A549 (cell line): Measurements from ENCODE around the gene MPHOSPH9. TPM values are rescaled to one million over a fixed set of nuclear protein-coding genes. Genes with fewer than 3 reads are reported as not detected.
A peak's percentile ranks its signal among the peaks of the same experiment; 100 is the strongest.

Experiments
- ATAC-seq, 2 experiments: fragments of 200-7000 bp in 1 of 2; fragments of >200 bp in 1 of 2; cut with Nextera tagmentation in 1 of 2; cut with Tn5 transposase in 1 of 2; 3 replicates each; pipeline versions ENCODE4 v1.8.0 to v1.9.1; 2018 to 2020; ENCODE audit warnings: mild to moderate bottlenecking in 1 of 2, moderate library complexity in 1 of 2
- CTCF ChIA-PET: fragments of 300-600 bp; sonication (Branson Sonifier 250); formaldehyde crosslinking; extraction: SDS; loops from one replicate; lab custom pipeline; 2021; ENCODE audit warnings: antibody characterized with exemption, inconsistent platforms; lab: Yijun Ruan, JAX
- POLR2A ChIA-PET: fragments of 350-600 bp; formaldehyde crosslinking; extraction: SDS; loops from one replicate; lab custom pipeline; 2021; ENCODE audit warnings: antibody characterized with exemption, inconsistent platforms; lab: Yijun Ruan, JAX
- DNase-seq, 2 experiments: peaks; one replicate each; pipeline versions ENCODE4 v3.0.0 to v3.0.0-alpha.2; 2011 to 2016; ENCODE audit warnings: low read depth in 1 of 2, low spot score in 1 of 2
- FAIRE-seq: peaks from 2 replicates; lab custom pipeline; 2011; peaks lifted over from hg19 to GRCh38; lab: Jason Lieb, UNC
- H3K27ac ChIP-seq, 2 experiments: fragments of >200 bp; sonication (Bioruptor Twin); formaldehyde crosslinking; 3 replicates each; pipeline ENCODE4 v1.5.1; 2016 to 2017
- H3K4me1 ChIP-seq: fragments of >200 bp; sonication (Bioruptor Twin); formaldehyde crosslinking; 3 replicates; pipeline ENCODE4 v1.6.1; 2016
- H3K4me2 ChIP-seq: fragments of >200 bp; sonication (Bioruptor Twin); formaldehyde crosslinking; 3 replicates; pipeline ENCODE4 v1.6.1; 2016
- H3K4me3 ChIP-seq: fragments of >200 bp; sonication (Bioruptor Twin); formaldehyde crosslinking; 3 replicates; pipeline ENCODE4 v1.5.1; 2016
- H3K9me3 ChIP-seq: fragments of >200 bp; sonication (Bioruptor Twin); formaldehyde crosslinking; 3 replicates; pipeline ENCODE4 v1.6.1; 2016
- BHLHE40 ChIP-seq: IDR thresholded peaks from 2 replicates; pipeline ENCODE4 v1.6.1; 2012; ENCODE audit warnings: low read depth, low read length, inconsistent platforms
- CHD2 ChIP-seq: fragments of 150-350 bp; IDR thresholded peaks from 2 replicates; pipeline ENCODE4 v1.6.1; 2014; ENCODE audit warnings: low read length; ENCODE audit not compliant: partially characterized antibody
- CHD4 ChIP-seq: fragments of 200-600 bp; sonication (generic); IDR thresholded peaks from 2 replicates; pipeline ENCODE4 v1.6.1; 2016; ENCODE audit warnings: antibody characterized with exemption, mild to moderate bottlenecking, borderline replicate concordance
- EHF ChIP-seq: fragments of 250-450 bp; sonication (Bioruptor Pico); IDR thresholded peaks from 2 replicates; pipeline ENCODE4 v1.5.0; 2020; ENCODE audit warnings: mild to moderate bottlenecking
- EHMT2 ChIP-seq: fragments of 200-600 bp; sonication (generic); IDR thresholded peaks from 2 replicates; pipeline ENCODE4 v1.6.1; 2016; ENCODE audit warnings: antibody characterized with exemption, low read depth, mild to moderate bottlenecking, moderate library complexity
- EP300 ChIP-seq, 2 experiments: fragments of >200 bp; sonication (Bioruptor Twin); formaldehyde crosslinking; IDR thresholded peaks; 2 replicates in 1 of 2; 3 replicates in 1 of 2; pipeline ENCODE4 v1.6.1; 2016 to 2017
- FOSL2 ChIP-seq, 2 experiments: fragments of 450-650 bp in 1 of 2; fragments of >200 bp in 1 of 2; sonication (Bioruptor Twin) in 1 of 2; formaldehyde crosslinking; IDR thresholded peaks; 2 replicates each; pipeline versions ENCODE4 v1.5.0 to v1.6.1; 2016 to 2020; ENCODE audit warnings: mild to moderate bottlenecking in 1 of 2, moderate library complexity in 1 of 2
- FOXS1 ChIP-seq: fragments of 250-450 bp; sonication (Bioruptor Pico); IDR thresholded peaks from 2 replicates; pipeline ENCODE4 v1.5.0; 2020; ENCODE audit warnings: mild to moderate bottlenecking, moderate library complexity
- GATA3 ChIP-seq: IDR thresholded peaks from 2 replicates; pipeline ENCODE4 v1.6.1; 2012; ENCODE audit warnings: borderline replicate concordance
- HDAC2 ChIP-seq: fragments of 200-600 bp; sonication (generic); IDR thresholded peaks from 2 replicates; pipeline ENCODE4 v1.6.1; 2016
- JUNB ChIP-seq: fragments of >200 bp; sonication (Bioruptor Twin); formaldehyde crosslinking; IDR thresholded peaks from 2 replicates; pipeline ENCODE4 v1.6.1; 2016
- KDM1A ChIP-seq: fragments of 200-600 bp; sonication (generic); IDR thresholded peaks from 2 replicates; pipeline ENCODE4 v1.6.1; 2016; ENCODE audit warnings: low read depth, mild to moderate bottlenecking
- KDM5A ChIP-seq: fragments of 200-600 bp; sonication (generic); IDR thresholded peaks from 2 replicates; pipeline ENCODE4 v1.6.1; 2016; ENCODE audit warnings: antibody characterized with exemption, mild to moderate bottlenecking
- MAZ ChIP-seq: fragments of 150-350 bp; IDR thresholded peaks from 2 replicates; pipeline ENCODE4 v1.6.1; 2014; ENCODE audit warnings: antibody characterized with exemption, low read depth, low read length, borderline replicate concordance
- NPAS2 ChIP-seq: fragments of 250-450 bp; sonication (Bioruptor Pico); IDR thresholded peaks from 2 replicates; pipeline ENCODE4 v1.8.0; 2022; ENCODE audit warnings: mild to moderate bottlenecking, moderate library complexity, borderline replicate concordance
- POLR2AphosphoS2 ChIP-seq: conservative IDR thresholded peaks from 2 replicates; pipeline ENCODE4 v1.6.1; 2012; ENCODE audit warnings: low read length, improper control_type of control experiment, inconsistent platforms
- SMC3 ChIP-seq: fragments of >200 bp; sonication (Bioruptor Twin); formaldehyde crosslinking; IDR thresholded peaks from 3 replicates; pipeline ENCODE4 v1.6.1; 2018; ENCODE audit warnings: inconsistent platforms
- TFCP2L1 ChIP-seq: fragments of 250-450 bp; sonication (Bioruptor Pico); IDR thresholded peaks from 2 replicates; pipeline ENCODE4 v1.5.0; 2021; ENCODE audit warnings: mild to moderate bottlenecking
- ZFP36 ChIP-seq: fragments of 450-650 bp; IDR thresholded peaks from 2 replicates; pipeline ENCODE4 v1.6.1; 2014; ENCODE audit warnings: borderline replicate concordance; ENCODE audit not compliant: partially characterized antibody
- ZNF302 ChIP-seq: fragments of 250-450 bp; sonication (Bioruptor Pico); IDR thresholded peaks from 2 replicates; pipeline ENCODE4 v1.9.0; 2021; ENCODE audit warnings: inconsistent platforms, mild to moderate bottlenecking, moderate library complexity
- WGBS: methylation state at CpG from one replicate; pipeline ENCODE4 v1.1.6; 2017; ENCODE audit errors: missing lambda C conversion rate; 5-methylcytosine and 5-hydroxymethylcytosine counted together
- polyA plus RNA-seq, 4 experiments: library from polyadenylated mRNA; depleted of rRNA in 3 of 4; stranded (reverse); fragments of >200 nt; fragmentation: RNase III in 1 of 4; extraction: RNeasy Plus Mini Kit Qiagen cat#74134 plus additional on column Dnase treatment in 1 of 4; gene quantifications; 2 replicates in 3 of 4; 3 replicates in 1 of 4; pipeline ENCODE4 v1.2.3, GENCODE V29; 2011 to 2017
- TF ChIP-seq, protein P1 (sequence below): fragments of 200-600 bp; sonication (generic); IDR thresholded peaks from 2 replicates; pipeline ENCODE4 v1.6.1; 2016; ENCODE audit warnings: antibody characterized with exemption, mild to moderate bottlenecking, moderate library complexity
- TF ChIP-seq, protein P2 (sequence below): fragments of >200 bp; sonication (Bioruptor Twin); formaldehyde crosslinking; IDR thresholded peaks from 2 replicates; pipeline ENCODE4 v1.6.1; 2016
- TF ChIP-seq, protein P3 (sequence below): fragments of >200 bp; sonication (Bioruptor Twin); formaldehyde crosslinking; IDR thresholded peaks from 3 replicates; pipeline ENCODE4 v1.5.1; 2016
- TF ChIP-seq, protein P4 (sequence below): fragments of 250-450 bp; sonication (Bioruptor Pico); IDR thresholded peaks from 2 replicates; pipeline ENCODE4 v1.5.0; 2020; ENCODE audit warnings: low read depth, mild to moderate bottlenecking, moderate library complexity
- TF ChIP-seq, protein P5 (sequence below): IDR thresholded peaks from 2 replicates; pipeline ENCODE4 v1.6.1; 2012

The MPHOSPH9 gene
- polyA plus RNA-seq, 2 of the 4 experiments (the other 2 are of a cell fraction): 31.0 to 74.9 TPM

DNA sequence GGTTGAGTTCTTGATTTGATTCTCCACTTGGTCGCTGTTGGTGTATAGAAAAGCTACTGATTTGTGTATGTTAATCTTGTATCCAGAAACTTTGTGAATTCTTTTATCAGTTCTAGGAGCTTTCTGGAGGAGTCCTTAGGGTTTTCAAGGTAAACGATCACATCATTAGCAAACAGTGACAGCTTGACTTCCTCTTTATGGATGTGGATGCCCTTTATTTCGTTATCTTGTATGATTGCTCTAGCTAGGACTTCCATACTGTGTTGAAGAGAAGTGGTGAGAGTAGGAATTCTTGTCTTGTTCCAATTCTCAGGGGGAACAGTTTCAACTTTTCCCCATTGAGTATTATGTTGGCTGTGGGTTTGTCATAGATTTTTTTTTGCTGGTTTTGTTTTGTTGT is 12.7 kb upstream of the MPHOSPH9 start:
- CTCF ChIA-PET: no interaction called here
- FAIRE-seq: no peak
- POLR2A ChIA-PET: interaction anchor here (0.9 kb wide), 1 partner anchor 13 kb away, joined by 4 read pairs; the partner anchor contains the start of genes MPHOSPH9 and MTRFR
- Histone ChIP-seq H3K4me3 (no peak overlapping the region), H3K9me3 (peaks cover 7% of the 10 kb centered on the region; the same call in 1 of the 3 replicates), H3K4me2 (no peak overlapping the region), H3K27ac (no peak overlapping the region), H3K4me1 (peaks cover 7% of the 10 kb centered on the region)
- ATAC-seq: no peak
- TF ChIP-seq FOSL2 (IDR thresholded peaks at IDR 0.05): no peak
- no peak for TF ChIP-seq FOSL2 (CRISPR knock-in tag; IDR thresholded peaks at IDR 0.05)
- TF ChIP-seq, protein P1, sequence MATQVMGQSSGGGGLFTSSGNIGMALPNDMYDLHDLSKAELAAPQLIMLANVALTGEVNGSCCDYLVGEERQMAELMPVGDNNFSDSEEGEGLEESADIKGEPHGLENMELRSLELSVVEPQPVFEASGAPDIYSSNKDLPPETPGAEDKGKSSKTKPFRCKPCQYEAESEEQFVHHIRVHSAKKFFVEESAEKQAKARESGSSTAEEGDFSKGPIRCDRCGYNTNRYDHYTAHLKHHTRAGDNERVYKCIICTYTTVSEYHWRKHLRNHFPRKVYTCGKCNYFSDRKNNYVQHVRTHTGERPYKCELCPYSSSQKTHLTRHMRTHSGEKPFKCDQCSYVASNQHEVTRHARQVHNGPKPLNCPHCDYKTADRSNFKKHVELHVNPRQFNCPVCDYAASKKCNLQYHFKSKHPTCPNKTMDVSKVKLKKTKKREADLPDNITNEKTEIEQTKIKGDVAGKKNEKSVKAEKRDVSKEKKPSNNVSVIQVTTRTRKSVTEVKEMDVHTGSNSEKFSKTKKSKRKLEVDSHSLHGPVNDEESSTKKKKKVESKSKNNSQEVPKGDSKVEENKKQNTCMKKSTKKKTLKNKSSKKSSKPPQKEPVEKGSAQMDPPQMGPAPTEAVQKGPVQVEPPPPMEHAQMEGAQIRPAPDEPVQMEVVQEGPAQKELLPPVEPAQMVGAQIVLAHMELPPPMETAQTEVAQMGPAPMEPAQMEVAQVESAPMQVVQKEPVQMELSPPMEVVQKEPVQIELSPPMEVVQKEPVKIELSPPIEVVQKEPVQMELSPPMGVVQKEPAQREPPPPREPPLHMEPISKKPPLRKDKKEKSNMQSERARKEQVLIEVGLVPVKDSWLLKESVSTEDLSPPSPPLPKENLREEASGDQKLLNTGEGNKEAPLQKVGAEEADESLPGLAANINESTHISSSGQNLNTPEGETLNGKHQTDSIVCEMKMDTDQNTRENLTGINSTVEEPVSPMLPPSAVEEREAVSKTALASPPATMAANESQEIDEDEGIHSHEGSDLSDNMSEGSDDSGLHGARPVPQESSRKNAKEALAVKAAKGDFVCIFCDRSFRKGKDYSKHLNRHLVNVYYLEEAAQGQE: no peak
- TF ChIP-seq CHD4: no peak
- TF ChIP-seq EP300 (IDR thresholded peaks at IDR 0.05): no peak
- TF ChIP-seq, protein P2, sequence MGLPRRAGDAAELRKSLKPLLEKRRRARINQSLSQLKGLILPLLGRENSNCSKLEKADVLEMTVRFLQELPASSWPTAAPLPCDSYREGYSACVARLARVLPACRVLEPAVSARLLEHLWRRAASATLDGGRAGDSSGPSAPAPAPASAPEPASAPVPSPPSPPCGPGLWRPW: no peak
- TF ChIP-seq POLR2AphosphoS2: no peak
- TF ChIP-seq SMC3: no peak
- no peak for TF ChIP-seq EHF (CRISPR knock-in tag)
- TF ChIP-seq ZNF302 (CRISPR knock-in tag): no peak
- TF ChIP-seq BHLHE40: no peak
- TF ChIP-seq MAZ: no peak
- TF ChIP-seq KDM5A: no peak
- TF ChIP-seq TFCP2L1 (CRISPR knock-in tag): no peak
- TF ChIP-seq EHMT2: no peak
- 88% methylated on average over 3 of the region's 3 CpGs for WGBS
- no peak for DNase-seq

DNA sequence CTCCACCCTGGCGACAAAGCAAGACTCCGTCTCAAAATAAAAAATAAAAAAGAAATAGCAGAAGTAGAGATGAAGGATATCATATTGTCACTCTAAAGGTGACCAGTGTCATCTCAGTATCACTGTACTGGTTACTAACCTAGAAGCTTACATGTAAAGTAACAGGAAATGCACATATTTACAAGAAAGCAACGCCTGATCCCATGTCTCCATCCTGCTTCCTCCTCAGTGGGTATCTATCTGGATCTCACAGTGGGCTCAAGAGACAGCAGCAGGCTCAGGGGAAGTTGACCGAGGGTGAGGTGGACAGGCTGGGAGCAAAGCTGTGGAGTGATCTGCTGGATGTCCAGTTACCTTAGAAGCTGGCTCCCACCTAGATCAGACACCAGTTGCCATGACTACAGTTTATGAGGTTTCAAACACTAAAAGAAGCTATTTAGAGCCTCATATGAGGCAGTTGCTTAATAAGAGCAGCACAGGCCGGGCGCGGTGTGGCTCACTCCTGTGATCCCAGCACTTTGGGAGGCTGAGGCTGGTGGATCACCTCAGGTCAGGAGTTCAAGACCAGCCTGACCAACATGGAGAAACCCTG is 10.8 kb upstream of the MPHOSPH9 start:
- 79% methylated on average over 7 of the region's 7 CpGs for WGBS
- no peak for FAIRE-seq
- ATAC-seq: peak; percentile 50 to 59; a peak in 5 of 6 replicates
- CTCF ChIA-PET: interaction anchor here (1.0 to 1.3 kb wide), 2 partner anchors 200 to 275 kb away, joined by 3 to 5 read pairs; no protein-coding TSS in a partner anchor
- Histone ChIP-seq H3K4me2 (no peak overlapping the region), H3K27ac (no peak overlapping the region), H3K9me3 (peaks cover 7% of the 10 kb centered on the region; the same call in 1 of the 3 replicates), H3K4me1 (no peaks in the 10 kb centered on the region), H3K4me3 (no peak overlapping the region)
- peak in 1 of 2 experiments; percentile 49 for DNase-seq
- POLR2A ChIA-PET: interaction anchor here (3.3 kb wide), 1 partner anchor 11 kb away, joined by 18 read pairs; the partner anchor contains the start of genes MPHOSPH9 and MTRFR
- TF ChIP-seq, protein P3, sequence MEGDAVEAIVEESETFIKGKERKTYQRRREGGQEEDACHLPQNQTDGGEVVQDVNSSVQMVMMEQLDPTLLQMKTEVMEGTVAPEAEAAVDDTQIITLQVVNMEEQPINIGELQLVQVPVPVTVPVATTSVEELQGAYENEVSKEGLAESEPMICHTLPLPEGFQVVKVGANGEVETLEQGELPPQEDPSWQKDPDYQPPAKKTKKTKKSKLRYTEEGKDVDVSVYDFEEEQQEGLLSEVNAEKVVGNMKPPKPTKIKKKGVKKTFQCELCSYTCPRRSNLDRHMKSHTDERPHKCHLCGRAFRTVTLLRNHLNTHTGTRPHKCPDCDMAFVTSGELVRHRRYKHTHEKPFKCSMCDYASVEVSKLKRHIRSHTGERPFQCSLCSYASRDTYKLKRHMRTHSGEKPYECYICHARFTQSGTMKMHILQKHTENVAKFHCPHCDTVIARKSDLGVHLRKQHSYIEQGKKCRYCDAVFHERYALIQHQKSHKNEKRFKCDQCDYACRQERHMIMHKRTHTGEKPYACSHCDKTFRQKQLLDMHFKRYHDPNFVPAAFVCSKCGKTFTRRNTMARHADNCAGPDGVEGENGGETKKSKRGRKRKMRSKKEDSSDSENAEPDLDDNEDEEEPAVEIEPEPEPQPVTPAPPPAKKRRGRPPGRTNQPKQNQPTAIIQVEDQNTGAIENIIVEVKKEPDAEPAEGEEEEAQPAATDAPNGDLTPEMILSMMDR: no peak
- no peak for TF ChIP-seq JUNB
- no peak for TF ChIP-seq NPAS2 (CRISPR knock-in tag)
- TF ChIP-seq SMC3: no peak
- no peak for TF ChIP-seq ZFP36
- TF ChIP-seq CHD2: no peak
- no peak for TF ChIP-seq HDAC2
- TF ChIP-seq KDM1A: no peak
- TF ChIP-seq FOSL2 (IDR thresholded peaks at IDR 0.05): no peak
- no peak for TF ChIP-seq FOSL2 (CRISPR knock-in tag; IDR thresholded peaks at IDR 0.05)
- TF ChIP-seq, protein P1: no peak
- no peak for TF ChIP-seq GATA3
- TF ChIP-seq, protein P4, sequence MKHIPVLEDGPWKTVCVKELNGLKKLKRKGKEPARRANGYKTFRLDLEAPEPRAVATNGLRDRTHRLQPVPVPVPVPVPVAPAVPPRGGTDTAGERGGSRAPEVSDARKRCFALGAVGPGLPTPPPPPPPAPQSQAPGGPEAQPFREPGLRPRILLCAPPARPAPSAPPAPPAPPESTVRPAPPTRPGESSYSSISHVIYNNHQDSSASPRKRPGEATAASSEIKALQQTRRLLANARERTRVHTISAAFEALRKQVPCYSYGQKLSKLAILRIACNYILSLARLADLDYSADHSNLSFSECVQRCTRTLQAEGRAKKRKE (CRISPR knock-in tag): no peak
- TF ChIP-seq, protein P5, sequence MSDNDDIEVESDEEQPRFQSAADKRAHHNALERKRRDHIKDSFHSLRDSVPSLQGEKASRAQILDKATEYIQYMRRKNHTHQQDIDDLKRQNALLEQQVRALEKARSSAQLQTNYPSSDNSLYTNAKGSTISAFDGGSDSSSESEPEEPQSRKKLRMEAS: no peak
- no peak for TF ChIP-seq EHF (CRISPR knock-in tag)
- TF ChIP-seq TFCP2L1 (CRISPR knock-in tag): no peak
- no peak for TF ChIP-seq FOXS1 (CRISPR knock-in tag)
